Neural crest cell (in vitro differentiated cells): ENCODE measurements around the gene FBXW11. TPM values are rescaled to one million over a fixed set of nuclear protein-coding genes. Genes with fewer than 3 reads are reported as not detected.
"Not testable (repeated sequence)": the region's sequence is repeated elsewhere in the genome, so short reads cannot be mapped to it uniquely, and the experiment has no call there.

Experiments
- DNase-seq: peaks from one replicate; pipeline ENCODE4 v3.0.0; 2021; ENCODE audit warnings: low read depth, mixed read lengths, low spot score
- H3K27ac Mint-ChIP-seq: one replicate; pipeline ENCODE4 v1.8.0; 2021; ENCODE audit warnings: mild to moderate bottlenecking, mixed read lengths; ENCODE audit not compliant: unreplicated experiment
- H3K27me3 Mint-ChIP-seq: 2 replicates; pipeline ENCODE4 v1.8.0; 2021; ENCODE audit warnings: low read depth, mild to moderate bottlenecking, mixed read lengths
- H3K36me3 Mint-ChIP-seq: 2 replicates; pipeline ENCODE4 v1.8.0; 2021; ENCODE audit warnings: low read depth, mild to moderate bottlenecking, mixed read lengths
- H3K4me1 Mint-ChIP-seq: 2 replicates; pipeline ENCODE4 v1.8.0; 2021; ENCODE audit warnings: mixed read lengths
- H3K4me3 Mint-ChIP-seq: one replicate; pipeline ENCODE4 v1.8.0; 2021; ENCODE audit warnings: mild to moderate bottlenecking, mixed read lengths
- H3K9me3 Mint-ChIP-seq: 2 replicates; pipeline ENCODE4 v1.8.0; 2021; ENCODE audit warnings: mixed read lengths
- CTCF ChIP-seq: fragments of 200-600 bp; sonication (generic); conservative IDR thresholded peaks from 2 replicates; pipeline ENCODE4 v1.5.0; 2021; ENCODE audit warnings: antibody characterized with exemption, mild to moderate bottlenecking
- total RNA-seq: library from RNA; stranded (reverse); gene quantifications from 2 replicates; pipeline ENCODE4 v1.2.1, GENCODE V29; 2021

The FBXW11 gene
- total RNA-seq, 1 donor from 2014 or later, result 66.6 TPM

- no peak for DNase-seq
- H3K27me3 Mint-ChIP-seq, result no peaks in the 10 kb centered on the region
Measured at GRCh38 chr5:171891595-171891994, 114.8 kb downstream of the FBXW11 start.

GRCh38 chr5:171891150-171891549, 115.3 kb downstream of the FBXW11 start:
- H3K27me3 Mint-ChIP-seq, result no peaks in the 10 kb centered on the region
- H3K36me3 Mint-ChIP-seq, result no peaks in the 10 kb centered on the region
- no peak overlapping the region for H3K4me3 Mint-ChIP-seq
- no peak overlapping the region for H3K27ac Mint-ChIP-seq
- H3K4me1 Mint-ChIP-seq, result no peaks in the 10 kb centered on the region
- TF ChIP-seq CTCF, result no peak
- H3K9me3 Mint-ChIP-seq, result no peaks in the 10 kb centered on the region
- no peak for DNase-seq

More at GRCh38 chr5:171891595-171891994, 114.8 kb downstream of the FBXW11 start:
- no peaks in the 10 kb centered on the region for H3K4me1 Mint-ChIP-seq
- TF ChIP-seq CTCF, result no peak
- H3K4me3 Mint-ChIP-seq, result no peak overlapping the region
- H3K36me3 Mint-ChIP-seq, result no peaks in the 10 kb centered on the region
- H3K27ac Mint-ChIP-seq, result no peak overlapping the region
- no peaks in the 10 kb centered on the region for H3K9me3 Mint-ChIP-seq

- Mint-ChIP-seq H3K4me1 (no peaks in the 10 kb centered on the region), H3K9me3 (no peaks in the 10 kb centered on the region), H3K27me3 (no peaks in the 10 kb centered on the region), H3K36me3 (peaks cover 20% of the 10 kb centered on the region), H3K27ac (no peak overlapping the region), H3K4me3 (no peak overlapping the region)
- no peak for DNase-seq
- TF ChIP-seq CTCF, result no peak
Measured at GRCh38 chr5:171888051-171888481, 118.4 kb downstream of the FBXW11 start.

GRCh38 chr5:171886037-171886436, 120.4 kb downstream of the FBXW11 start:
- H3K27me3 Mint-ChIP-seq, H3K9me3 Mint-ChIP-seq, H3K4me3 Mint-ChIP-seq, DNase-seq, H3K4me1 Mint-ChIP-seq, H3K27ac Mint-ChIP-seq: not testable (repeated sequence)
- H3K36me3 Mint-ChIP-seq, result peaks cover 20% of the 10 kb centered on the region

GRCh38 chr5:171882118-171882517, 124.3 kb downstream of the FBXW11 start:
- H3K27me3 Mint-ChIP-seq, result no peaks in the 10 kb centered on the region
- no peaks in the 10 kb centered on the region for H3K4me1 Mint-ChIP-seq
- H3K9me3 Mint-ChIP-seq, result no peaks in the 10 kb centered on the region
- TF ChIP-seq CTCF, result no peak
- no peak for DNase-seq
- H3K36me3 Mint-ChIP-seq, result peaks cover 25% of the 10 kb centered on the region
- no peak overlapping the region for H3K27ac Mint-ChIP-seq
- no peak overlapping the region for H3K4me3 Mint-ChIP-seq

GRCh38 chr5:171874234-171874633, 132.2 kb downstream of the FBXW11 start:
- no peak overlapping the region for H3K27ac Mint-ChIP-seq
- no peaks in the 10 kb centered on the region for H3K9me3 Mint-ChIP-seq
- H3K4me1 Mint-ChIP-seq, result no peaks in the 10 kb centered on the region
- DNase-seq, result no peak
- H3K27me3 Mint-ChIP-seq, result no peaks in the 10 kb centered on the region
- H3K36me3 Mint-ChIP-seq, result peaks cover 16% of the 10 kb centered on the region
- H3K4me3 Mint-ChIP-seq, result no peak overlapping the region
- no peak for TF ChIP-seq CTCF
